ENCODE measurements around the gene SERPINB5. TPM values are rescaled to one million over a fixed set of nuclear protein-coding genes. Genes with fewer than 3 reads are reported as not detected.

SERPINB5 gene
- total RNA-seq, 2 donors from 2014 or later = not detected

GRCh38 chr18:63511285-63511684 is 34.5 kb downstream of the SERPINB5 start:
- ATAC-seq = no peak
- Histone ChIP-seq H3K4me3 (no peak overlapping the region), H3K27ac (no peak overlapping the region), H3K36me3 (replicated peaks in 1 of 2; ENCODE audit: insufficient read depth in 1 of 2, low read depth in 2 of 2) (no peaks in the 10 kb centered on the region), H3K9me3 (no peaks in the 10 kb centered on the region), H3K27me3 (no peaks in the 10 kb centered on the region), H3K4me1 (no peaks in the 10 kb centered on the region)
- peak in 2 of 4 donors; percentile 26 to 31 for DNase-seq
- TF ChIP-seq CTCF (IDR thresholded peaks at IDR 0.05) = peak in 6 of 7 experiments; percentile 14 to 39 (median 33)
- TF ChIP-seq POLR2A (IDR thresholded peaks at IDR 0.05) = no peak
- WGBS, 2 donors = 22 to 29% methylated on average over 7 of the region's 7 CpGs
- intact Hi-C loops (cut with DNase I) = loop anchor here (10.0 kb wide), 2 partner anchors 74 to 344 kb away; partner anchors contain the start of gene SERPINB13

- Histone ChIP-seq H3K27ac (no peak overlapping the region), H3K4me3 (no peak overlapping the region), H3K27me3 (no peaks in the 10 kb centered on the region), H3K36me3 (replicated peaks in 1 of 2; ENCODE audit: insufficient read depth in 1 of 2, low read depth in 2 of 2) (no peaks in the 10 kb centered on the region), H3K9me3 (no peaks in the 10 kb centered on the region), H3K4me1 (peaks cover 6% of the 10 kb centered on the region)
- TF ChIP-seq POLR2A (IDR thresholded peaks at IDR 0.05) (no peak), CTCF (IDR thresholded peaks at IDR 0.05) (no peak)
- ATAC-seq (no peak), DNase-seq (no peak)
- WGBS, 2 donors = 75 to 79% methylated on average over 6 of the region's 6 CpGs
- intact Hi-C loops (cut with DNase I) = loop anchor here (10.0 kb wide), 2 partner anchors 70 to 340 kb away; partner anchors contain the start of gene SERPINB13
Observed at GRCh38 chr18:63514326-63514725, 37.6 kb downstream of the SERPINB5 start.

GRCh38 chr18:63514888-63515678 is 38.3 kb downstream of the SERPINB5 start:
- H3K27ac ChIP-seq = no peak overlapping the region
- no peak overlapping the region for H3K4me3 ChIP-seq
- ATAC-seq (peak; percentile 47), DNase-seq (peak in 2 of 4 donors; percentile 43 to 45)
- H3K9me3 ChIP-seq = no peaks in the 10 kb centered on the region
- peaks cover 6% of the 10 kb centered on the region for H3K4me1 ChIP-seq
- intact Hi-C loops (cut with DNase I) = loop anchor here (10.0 kb wide), 2 partner anchors 70 to 340 kb away; partner anchors contain the start of gene SERPINB13
- WGBS, 2 donors = 34 to 40% methylated on average over 9 of the region's 9 CpGs
- peak in 2 of 7 experiments; percentile 8 to 14 for TF ChIP-seq CTCF (IDR thresholded peaks at IDR 0.05)
- TF ChIP-seq POLR2A (IDR thresholded peaks at IDR 0.05) = no peak
- no peaks in the 10 kb centered on the region for H3K27me3 ChIP-seq
- H3K36me3 ChIP-seq (replicated peaks in 1 of 2; ENCODE audit: insufficient read depth in 1 of 2, low read depth in 2 of 2) = no peaks in the 10 kb centered on the region

- ATAC-seq (no peak), DNase-seq (no peak)
- H3K9me3 ChIP-seq = no peaks in the 10 kb centered on the region
- no peaks in the 10 kb centered on the region for H3K36me3 ChIP-seq (replicated peaks in 1 of 2; ENCODE audit: insufficient read depth in 1 of 2, low read depth in 2 of 2)
- H3K4me1 ChIP-seq = peaks cover 6% of the 10 kb centered on the region
- 57 to 82% methylated on average over 1 of the region's 1 CpG for WGBS, 2 donors
- H3K27me3 ChIP-seq = no peaks in the 10 kb centered on the region
- intact Hi-C loops (cut with DNase I) = loop anchor here (10.0 kb wide), 2 partner anchors 69 to 339 kb away; partner anchors contain the start of gene SERPINB13
- H3K27ac ChIP-seq = no peak overlapping the region
- no peak overlapping the region for H3K4me3 ChIP-seq
- TF ChIP-seq CTCF (IDR thresholded peaks at IDR 0.05) (no peak), POLR2A (IDR thresholded peaks at IDR 0.05) (no peak)
Observed at GRCh38 chr18:63515801-63516200, 39.0 kb downstream of the SERPINB5 start.

Measured in body of pancreas (tissue), 4 donors.